Measurements from ENCODE around the gene SLC43A2. TPM values are rescaled to one million over a fixed set of nuclear protein-coding genes. Genes with fewer than 3 reads are reported as not detected.
A peak's percentile ranks its signal among the peaks of the same experiment; 100 is the strongest.

The SLC43A2 gene
- total and polyA plus RNA-seq, 10 of the 15 experiments (the other 5 are each of a cell fraction or from before 2014, with no cell fraction given) = 0.03 to 14.0 (median 5.3) TPM

GRCh38 chr17:1627982-1628855 lies at the start of gene SLC43A2 (continued):
- no peak for TF ChIP-seq BRCA1 (IDR thresholded peaks at IDR 0.05; ENCODE audit: low read depth, low read length)
- TF ChIP-seq MYC (IDR thresholded peaks at IDR 0.05; ENCODE audit: insufficient read depth, insufficient read length, insufficient replicate concordance, low read length, severe bottlenecking) = no peak
- TF ChIP-seq RUNX3 (IDR thresholded peaks at IDR 0.05; ENCODE audit: low read length) = peak; percentile 67
- TF ChIP-seq FOXM1 (IDR thresholded peaks at IDR 0.05; ENCODE audit: low read depth, low read length) = no peak
- no peak for TF ChIP-seq HDGF (IDR thresholded peaks at IDR 0.05)
- peak; percentile 74; the same call in 1 of the 2 replicates for TF ChIP-seq LARP7 (IDR thresholded peaks at IDR 0.05)
- TF ChIP-seq EZH2 (IDR thresholded peaks at IDR 0.05; ENCODE audit: borderline replicate concordance, control insufficient read depth, low read depth, low read length) = no peak
- TF ChIP-seq RELB (IDR thresholded peaks at IDR 0.05; ENCODE audit: low read depth) = no peak
- TF ChIP-seq BHLHE40 (IDR thresholded peaks at IDR 0.05; ENCODE audit: borderline replicate concordance in 1 of 2, low read depth in 2 of 2, low read length in 1 of 2) = peak in 1 of 2 experiments; percentile 30; a peak in 1 of 4 replicates
- TF ChIP-seq ZNF592 (IDR thresholded peaks at IDR 0.05) = no peak
- no peak; the same call in 1 of the 2 replicates for TF ChIP-seq NR2F1 (conservative IDR thresholded peaks at IDR 0.05)
- TF ChIP-seq HDAC6 (IDR thresholded peaks at IDR 0.05; ENCODE audit: unreplicated experiment) = no peak
- no peak for TF ChIP-seq CREM (IDR thresholded peaks at IDR 0.05; ENCODE audit: low read depth)
- TF ChIP-seq TARDBP (IDR thresholded peaks at IDR 0.05; ENCODE audit: borderline replicate concordance) = no peak

All from GM12878 (cell line).